ENCODE measurements around the gene SLC8A3. TPM values are rescaled to one million over a fixed set of nuclear protein-coding genes. Genes with fewer than 3 reads are reported as not detected.
"Not testable (repeated sequence)": the region's sequence is repeated elsewhere in the genome, so short reads cannot be mapped to it uniquely, and the experiment has no call there.

The SLC8A3 gene
- total RNA-seq, 2 donors from 2014 or later = 0.09 TPM; not detected in 1

- H3K36me3 Mint-ChIP-seq (ENCODE audit: low read depth) = no peaks in the 10 kb centered on the region
- H3K4me1 ChIP-seq (ENCODE audit: control insufficient read depth, insufficient read depth, low read length) = no peaks in the 10 kb centered on the region
- H3K4me3 ChIP-seq (ENCODE audit: low read length) = no peak overlapping the region
- H3K9ac ChIP-seq (ENCODE audit: extremely low read depth, low read length, poor library complexity, severe bottlenecking) = no peak overlapping the region
- H3K4me3 Mint-ChIP-seq = no peak overlapping the region
- no peaks in the 10 kb centered on the region for H3K36me3 ChIP-seq (ENCODE audit: control insufficient read depth, insufficient read depth, low read length)
- H3K27ac Mint-ChIP-seq = no peak overlapping the region
- H3K9me3 Mint-ChIP-seq = peaks cover 2% of the 10 kb centered on the region
- no peaks in the 10 kb centered on the region for H3K9me3 ChIP-seq (ENCODE audit: control insufficient read depth, low read length)
- peaks cover 13% of the 10 kb centered on the region for H3K4me1 Mint-ChIP-seq
- no peak for DNase-seq
- no peak for TF ChIP-seq CTCF (conservative IDR thresholded peaks at IDR 0.05)
- no peaks in the 10 kb centered on the region for H3K27me3 ChIP-seq (ENCODE audit: control insufficient read depth, insufficient read depth, low read length, poor library complexity, severe bottlenecking)
- H3K27ac ChIP-seq (ENCODE audit: low read depth, low read length) = no peak overlapping the region
- no peaks in the 10 kb centered on the region for H3K27me3 Mint-ChIP-seq (ENCODE audit: insufficient read depth)
- WGBS, 2 experiments (ENCODE audit: insufficient coverage in 1 of 2, insufficient read length in 1 of 2) = 95 to 97% methylated on average over 30 to 60 of the region's 61 CpGs
These were observed 45.6 kb upstream of the SLC8A3 start for GRCh38 chr14:70234066-70234950.

- H3K9me3 ChIP-seq (ENCODE audit: control insufficient read depth, low read length) = peaks cover 10% of the 10 kb centered on the region
- H3K27me3 Mint-ChIP-seq (ENCODE audit: insufficient read depth); H3K36me3 Mint-ChIP-seq (ENCODE audit: low read depth); DNase-seq; H3K9ac ChIP-seq (ENCODE audit: extremely low read depth, low read length, poor library complexity, severe bottlenecking); H3K4me3 Mint-ChIP-seq; H3K36me3 ChIP-seq (ENCODE audit: control insufficient read depth, insufficient read depth, low read length); H3K27ac ChIP-seq (ENCODE audit: low read depth, low read length); H3K4me3 ChIP-seq (ENCODE audit: low read length); H3K4me1 ChIP-seq (ENCODE audit: control insufficient read depth, insufficient read depth, low read length); H3K27me3 ChIP-seq (ENCODE audit: control insufficient read depth, insufficient read depth, low read length, poor library complexity, severe bottlenecking); H3K27ac Mint-ChIP-seq: not testable (repeated sequence)
- peaks cover 12% of the 10 kb centered on the region for H3K4me1 Mint-ChIP-seq
- WGBS, 2 experiments (ENCODE audit: insufficient coverage in 1 of 2, insufficient read length in 1 of 2) = 94 to 96% methylated on average over 8 to 14 of the region's 14 CpGs
- H3K9me3 Mint-ChIP-seq = peaks cover 16% of the 10 kb centered on the region
These were observed 43.2 kb upstream of the SLC8A3 start for GRCh38 chr14:70231756-70232544.

GRCh38 chr14:70229877-70230640 is 41.3 kb upstream of the SLC8A3 start:
- not testable (repeated sequence) for H3K36me3 ChIP-seq (ENCODE audit: control insufficient read depth, insufficient read depth, low read length); H3K27me3 ChIP-seq (ENCODE audit: control insufficient read depth, insufficient read depth, low read length, poor library complexity, severe bottlenecking); H3K4me3 ChIP-seq (ENCODE audit: low read length); H3K27me3 Mint-ChIP-seq (ENCODE audit: insufficient read depth); H3K4me1 ChIP-seq (ENCODE audit: control insufficient read depth, insufficient read depth, low read length); H3K9ac ChIP-seq (ENCODE audit: extremely low read depth, low read length, poor library complexity, severe bottlenecking); H3K4me1 Mint-ChIP-seq; H3K27ac Mint-ChIP-seq; H3K4me3 Mint-ChIP-seq; H3K27ac ChIP-seq (ENCODE audit: low read depth, low read length); H3K36me3 Mint-ChIP-seq (ENCODE audit: low read depth)
- peak; percentile 44 for DNase-seq
- WGBS, 2 experiments (ENCODE audit: insufficient coverage in 1 of 2, insufficient read length in 1 of 2) = 64 to 84% methylated on average over 2 to 9 of the region's 9 CpGs
- peaks cover 10% of the 10 kb centered on the region for H3K9me3 ChIP-seq (ENCODE audit: control insufficient read depth, low read length)
- H3K9me3 Mint-ChIP-seq = peaks cover 16% of the 10 kb centered on the region

All from endodermal cell (in vitro differentiated cells).